Dermis microvascular lymphatic vessel endothelial cell (primary cell): ENCODE measurements around the gene KLK3. TPM values are rescaled to one million over a fixed set of nuclear protein-coding genes. Genes with fewer than 3 reads are reported as not detected.
"Not testable (repeated sequence)": the region's sequence is repeated elsewhere in the genome, so short reads cannot be mapped to it uniquely, and the experiment has no call there.

Source experiments
- DNase-seq, 2 donors: peaks; one replicate each; pipeline versions ENCODE4 v3.0.0 to v3.0.0-alpha.2; 2010; ENCODE audit warnings: low read depth in 2 of 2
- total RNA-seq: library from RNA; depleted of rRNA; stranded (reverse); fragments of >200 nt; gene quantifications from 2 replicates; pipeline ENCODE4 v1.2.1, GENCODE V29; 2014

KLK3 gene
- total RNA-seq: not detected in 2 replicates

DNA sequence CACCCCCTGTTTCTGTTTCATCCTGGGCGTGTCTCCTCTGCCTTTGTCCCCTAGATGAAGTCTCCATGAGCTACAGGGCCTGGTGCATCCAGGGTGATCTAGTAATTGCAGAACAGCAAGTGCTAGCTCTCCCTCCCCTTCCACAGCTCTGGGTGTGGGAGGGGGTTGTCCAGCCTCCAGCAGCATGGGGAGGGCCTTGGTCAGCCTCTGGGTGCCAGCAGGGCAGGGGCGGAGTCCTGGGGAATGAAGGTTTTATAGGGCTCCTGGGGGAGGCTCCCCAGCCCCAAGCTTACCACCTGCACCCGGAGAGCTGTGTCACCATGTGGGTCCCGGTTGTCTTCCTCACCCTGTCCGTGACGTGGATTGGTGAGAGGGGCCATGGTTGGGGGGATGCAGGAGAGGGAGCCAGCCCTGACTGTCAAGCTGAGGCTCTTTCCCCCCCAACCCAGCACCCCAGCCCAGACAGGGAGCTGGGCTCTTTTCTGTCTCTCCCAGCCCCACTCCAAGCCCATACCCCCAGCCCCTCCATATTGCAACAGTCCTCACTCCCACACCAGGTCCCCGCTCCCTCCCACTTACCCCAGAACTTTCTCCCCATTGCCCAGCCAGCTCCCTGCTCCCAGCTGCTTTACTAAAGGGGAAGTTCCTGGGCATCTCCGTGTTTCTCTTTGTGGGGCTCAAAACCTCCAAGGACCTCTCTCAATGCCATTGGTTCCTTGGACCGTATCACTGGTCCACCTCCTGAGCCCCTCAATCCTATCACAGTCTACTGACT, at the start of gene KLK3:
KLK3 (plus strand) TSS at position 280 of the 775 bp plus-strand sequence; CDS start at position 321, 41 bp downstream.
- no peak for DNase-seq

DNA sequence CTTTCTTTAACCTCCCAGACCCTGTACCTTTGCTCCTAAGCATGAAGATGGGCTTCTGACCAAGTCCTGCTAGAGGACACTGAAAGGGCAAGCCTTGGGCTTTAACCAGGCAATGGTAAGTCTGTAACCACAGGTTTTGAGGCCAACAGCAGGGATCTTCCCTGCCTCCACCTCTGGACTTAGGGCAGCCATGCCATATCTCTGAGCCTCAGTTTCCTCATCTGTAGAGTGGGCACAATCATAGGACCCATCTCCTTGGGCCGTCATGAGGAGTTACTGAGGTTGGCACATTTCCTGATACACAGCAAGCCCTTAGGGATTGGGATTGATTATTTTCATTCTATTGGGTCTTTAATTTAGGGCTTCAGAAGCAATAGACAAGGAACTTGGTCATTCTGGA, 45.9 kb upstream of the KLK3 start:
- DNase-seq: no peak

- DNase-seq: not testable (repeated sequence)
Observed at GRCh38 chr19:50811622-50812238, 43.0 kb upstream of the KLK3 start.

- no peak for DNase-seq
Observed at GRCh38 chr19:50812474-50812873, 42.2 kb upstream of the KLK3 start.

DNA sequence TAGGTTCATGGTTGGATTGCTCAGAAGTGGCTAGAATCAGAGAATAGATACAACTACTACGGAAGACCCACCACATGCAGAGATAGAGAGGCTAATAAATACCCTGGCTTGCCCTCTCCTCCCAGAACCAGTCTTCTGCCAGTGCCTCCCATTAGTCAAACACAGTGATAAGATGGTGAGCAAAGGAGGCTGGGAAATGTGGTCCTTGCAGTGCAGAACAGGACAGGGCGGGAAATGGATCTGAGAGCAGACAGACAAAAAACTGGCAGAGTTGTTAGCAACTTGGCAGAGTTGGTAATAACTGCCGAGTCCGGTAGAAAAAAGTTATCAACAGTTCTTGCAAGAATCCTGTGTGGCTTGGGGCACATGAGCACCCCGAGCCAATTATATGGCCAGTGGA, 39.8 kb upstream of the KLK3 start:
- no peak for DNase-seq

- no peak for DNase-seq
Observed at GRCh38 chr19:50815439-50815838, 39.3 kb upstream of the KLK3 start.

- DNase-seq: peak in 1 of 2 donors; percentile 23
Observed at GRCh38 chr19:50817941-50818858, 36.5 kb upstream of the KLK3 start.

DNA sequence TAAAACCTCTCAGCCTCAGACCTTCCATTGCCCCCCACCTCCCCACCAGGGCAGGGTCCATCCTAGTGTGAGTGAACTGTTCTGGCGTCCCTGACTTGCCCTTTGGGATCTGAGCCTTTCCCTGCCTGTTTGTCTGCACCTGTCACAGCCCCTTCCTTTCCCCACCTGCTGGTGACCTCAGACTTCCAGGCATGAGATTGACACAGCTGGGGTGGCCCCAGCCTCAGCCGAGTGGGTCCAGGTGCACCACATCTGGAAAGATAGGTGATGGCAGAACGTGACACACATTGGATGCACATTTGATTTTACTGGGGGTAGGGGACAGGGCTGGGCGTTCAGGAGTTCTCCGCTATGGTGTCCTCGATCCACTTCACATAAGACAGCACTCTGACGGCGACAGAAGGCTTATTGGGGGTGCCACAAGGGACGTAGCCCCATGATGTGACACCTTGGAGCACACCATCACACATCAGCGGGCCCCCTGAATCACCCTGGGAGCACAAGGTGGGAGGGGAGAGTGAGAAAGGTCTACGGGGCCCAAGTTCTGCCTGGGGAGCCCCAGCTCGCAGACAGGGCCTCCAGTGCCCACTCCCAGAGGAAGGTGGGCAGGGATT, 35.7 kb upstream of the KLK3 start:
- no peak for DNase-seq

GRCh38 chr19:50819636-50820035, 35.1 kb upstream of the KLK3 start:
- DNase-seq: no peak

DNA sequence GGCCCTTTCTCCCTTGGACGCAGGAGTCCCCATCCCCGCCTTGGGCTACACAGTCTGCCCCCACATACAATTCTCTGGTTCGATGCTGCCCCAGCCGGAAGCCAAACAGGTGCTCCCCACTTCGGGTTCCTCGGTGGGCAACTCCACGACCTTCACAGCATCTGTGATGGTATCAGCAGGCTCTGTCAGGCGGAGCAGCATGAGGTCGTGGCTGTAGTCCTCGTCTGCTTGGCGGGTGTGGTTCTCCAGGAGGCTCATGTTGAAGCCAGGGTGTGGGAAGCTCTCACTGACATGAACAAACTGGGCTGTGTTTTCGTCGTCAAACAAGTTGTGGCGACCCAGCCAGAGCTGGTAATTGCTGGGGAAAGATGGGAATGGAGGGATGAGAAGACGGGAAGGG, 34.6 kb upstream of the KLK3 start:
- DNase-seq: no peak

GRCh38 chr19:50820549-50821247, 34.0 kb upstream of the KLK3 start:
- DNase-seq: no peak

DNA sequence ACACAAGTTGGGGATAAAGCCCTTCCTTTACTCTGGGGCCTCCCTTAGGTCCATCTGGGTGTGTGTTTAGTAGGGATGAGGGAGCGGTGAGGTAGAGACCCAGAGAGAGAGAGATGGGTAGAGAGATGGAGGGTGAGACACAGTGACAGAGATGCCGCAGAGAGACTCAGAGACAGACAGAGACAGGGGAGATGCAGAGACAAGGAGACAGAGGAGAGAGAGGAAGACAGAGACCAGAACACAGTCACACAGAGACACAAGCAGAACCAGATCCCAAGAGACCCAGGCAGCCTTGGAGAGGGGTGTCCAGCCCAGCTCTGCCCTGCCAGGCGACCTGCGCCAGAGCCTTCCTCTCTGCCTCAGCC, 33.5 kb upstream of the KLK3 start:
- DNase-seq: no peak

GRCh38 chr19:50821622-50822021, 33.1 kb upstream of the KLK3 start:
- DNase-seq: no peak

- no peak for DNase-seq
Observed at GRCh38 chr19:50822661-50823208, 32.0 kb upstream of the KLK3 start.

DNA sequence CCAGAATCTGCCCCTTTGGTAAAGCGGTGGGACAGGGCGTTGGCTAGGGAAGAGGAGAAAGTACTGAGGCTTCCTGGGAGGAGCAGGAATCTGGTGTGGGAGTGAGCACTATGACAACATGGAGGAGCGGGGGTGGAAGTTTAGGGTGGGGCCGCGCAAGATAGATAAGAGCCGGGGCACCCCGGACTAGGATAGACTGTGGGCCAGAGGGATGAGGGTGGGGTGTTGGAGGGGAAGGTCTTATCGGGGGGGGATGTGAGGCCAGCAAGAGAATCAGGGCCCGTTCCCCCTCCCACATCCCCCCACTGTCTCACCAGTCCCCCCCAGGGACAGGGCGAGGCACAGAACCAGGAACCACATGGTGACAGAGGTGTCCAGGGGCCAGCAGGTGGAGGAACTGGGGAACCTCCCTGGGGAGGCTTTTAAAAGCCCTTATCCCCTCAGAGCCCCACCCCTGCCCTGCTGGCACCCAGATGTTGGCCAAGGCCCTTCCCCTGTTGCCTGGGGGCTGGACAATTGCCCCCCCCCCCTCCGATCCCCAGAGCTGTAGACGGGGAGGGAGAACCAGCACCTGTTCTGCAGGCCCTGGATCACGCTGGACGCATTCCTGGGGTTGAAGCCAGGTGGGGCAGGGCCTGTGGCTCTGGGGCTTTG, 31.2 kb upstream of the KLK3 start, which contains the start of gene KLK1:
KLK1 (minus strand) TSS at position 399 of the 654 bp plus-strand sequence; CDS start at position 360, 39 bp downstream.
- DNase-seq: no peak

GRCh38 chr19:50826492-50827240, 28.0 kb upstream of the KLK3 start:
- no peak for DNase-seq

DNA sequence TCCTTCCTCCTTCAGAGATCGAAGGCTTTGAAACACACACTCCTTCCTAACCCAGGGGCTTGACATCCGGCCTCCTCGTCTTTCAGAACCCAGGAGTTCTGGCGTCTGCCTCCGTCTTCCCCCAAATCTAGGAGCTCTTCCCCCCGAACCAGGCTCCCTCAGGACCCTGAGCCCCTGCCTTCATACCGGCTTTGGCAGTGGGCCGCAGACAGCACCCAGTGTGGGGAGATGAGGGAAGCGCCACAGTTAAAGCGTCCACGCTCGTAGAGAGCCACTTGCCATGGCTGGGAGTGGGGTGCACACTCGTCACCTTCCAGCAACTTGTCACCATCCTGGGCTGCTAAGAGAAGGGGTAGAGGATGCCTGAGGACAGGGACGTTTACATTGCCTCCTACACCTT, 27.2 kb upstream of the KLK3 start:
- no peak for DNase-seq

GRCh38 chr19:50829801-50830200, 24.9 kb upstream of the KLK3 start:
- no peak for DNase-seq

DNA sequence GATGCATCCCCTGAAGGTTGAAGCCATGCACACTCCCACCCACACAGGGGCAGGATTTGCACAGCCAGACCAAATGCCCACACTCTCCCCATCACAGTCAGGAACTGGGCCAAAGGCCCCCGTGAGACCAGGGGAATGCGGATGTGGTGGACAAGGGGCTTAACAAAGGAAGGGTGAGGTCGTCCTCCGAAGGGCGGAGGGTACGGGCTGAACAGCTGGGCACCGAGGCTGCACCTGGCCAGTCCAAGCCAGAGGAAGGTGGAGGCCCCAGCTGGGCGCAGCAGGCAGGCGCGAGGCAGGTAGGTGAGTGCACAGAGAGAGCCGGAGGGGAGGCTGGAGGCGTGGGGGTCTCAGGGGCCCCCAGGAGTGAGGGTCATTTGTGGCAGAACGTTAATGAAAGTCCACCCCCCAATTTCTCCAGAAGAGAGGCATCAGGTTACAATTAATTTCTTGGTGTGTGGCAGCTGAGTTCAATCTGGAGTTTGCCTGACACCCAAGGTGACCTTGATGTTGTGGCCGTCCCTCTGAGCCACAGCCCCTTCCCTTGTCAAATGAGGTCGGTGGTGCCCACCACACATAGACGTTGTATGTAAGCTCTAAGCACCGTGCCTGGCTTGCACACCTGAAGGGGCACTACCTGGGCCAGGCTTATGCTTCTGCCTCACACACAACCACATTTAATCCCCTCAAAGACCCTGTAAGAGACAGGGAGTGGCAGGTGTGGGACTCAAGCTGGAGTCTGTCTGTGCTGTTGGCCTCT, 24.3 kb upstream of the KLK3 start:
- no peak for DNase-seq
